OCI-LY3 (cell line): ENCODE measurements around the gene RAI1.

Experiments used
- H2AFZ ChIP-seq: fragments of 200-600, 300-600 bp; shearing (Covaris generic); 2 replicates; pipeline ENCODE4 v1.6.0; 2014; ENCODE audit warnings: antibody characterized with exemption, low read depth, low read length
- H3K27ac ChIP-seq: fragments of 200-600, 300-600 bp; sonication (generic); 2 replicates; pipeline ENCODE4 v1.5.1; 2014; ENCODE audit warnings: mild to moderate bottlenecking, low read length, moderate library complexity, mixed read lengths
- H3K27me3 ChIP-seq: fragments of 200-600, 300-600 bp; sonication (generic); 2 replicates; pipeline ENCODE4 v1.6.1; 2014; ENCODE audit warnings: low read depth, low read length, mixed read lengths
- H3K36me3 ChIP-seq: fragments of 200-600, 300-600 bp; sonication (generic); replicated peaks from 2 replicates; pipeline ENCODE3; 2014; ENCODE audit warnings: low read depth, low read length, mixed read lengths
- H3K4me1 ChIP-seq: fragments of 300-600, 200-600 bp; sonication (generic); 2 replicates; pipeline ENCODE4 v1.6.1; 2014; ENCODE audit warnings: low read length, mixed read lengths
- H3K4me2 ChIP-seq: fragments of 200-600, 300-600 bp; sonication (generic); 2 replicates; pipeline ENCODE4 v1.6.1; 2014; ENCODE audit warnings: low read length, mixed read lengths
- H3K4me3 ChIP-seq: fragments of 300-600, 200-600 bp; sonication (generic); 2 replicates; pipeline ENCODE4 v1.5.1; 2014; ENCODE audit warnings: antibody characterized with exemption, mild to moderate bottlenecking, low read length, moderate library complexity
- H3K79me2 ChIP-seq: fragments of 300-600, 200-600 bp; shearing (Covaris generic); 2 replicates; pipeline ENCODE4 v1.6.1; 2014; ENCODE audit warnings: mild to moderate bottlenecking, low read length, mixed read lengths
- H3K9ac ChIP-seq: fragments of 300-600, 200-600 bp; shearing (Covaris generic); 2 replicates; pipeline ENCODE4 v1.6.0; 2014; ENCODE audit warnings: mild to moderate bottlenecking, low read length, moderate library complexity
- H3K9me3 ChIP-seq: fragments of 200-600, 300-600 bp; shearing (Covaris generic); 2 replicates; pipeline ENCODE4 v1.6.1; 2014; ENCODE audit warnings: low read length, mixed read lengths; ENCODE audit not compliant: insufficient read depth
- H4K20me1 ChIP-seq: fragments of 200-600, 300-600 bp; sonication (generic); 2 replicates; pipeline ENCODE4 v1.6.1; 2016; ENCODE audit warnings: low read length, mixed read lengths; ENCODE audit not compliant: insufficient read depth
- CTCF ChIP-seq: fragments of 200-600, 300-600 bp; sonication (generic); IDR thresholded peaks from 2 replicates; pipeline ENCODE4 v1.5.1; 2014; ENCODE audit warnings: antibody characterized with exemption, low read length, low read depth
- EZH2phosphoT487 ChIP-seq: fragments of 200-600 bp; shearing (Covaris generic); IDR thresholded peaks from 2 replicates; pipeline ENCODE4 v1.6.1; 2018; ENCODE audit warnings: antibody characterized with exemption, mixed run types, low read depth

RAI1 gene

DNA sequence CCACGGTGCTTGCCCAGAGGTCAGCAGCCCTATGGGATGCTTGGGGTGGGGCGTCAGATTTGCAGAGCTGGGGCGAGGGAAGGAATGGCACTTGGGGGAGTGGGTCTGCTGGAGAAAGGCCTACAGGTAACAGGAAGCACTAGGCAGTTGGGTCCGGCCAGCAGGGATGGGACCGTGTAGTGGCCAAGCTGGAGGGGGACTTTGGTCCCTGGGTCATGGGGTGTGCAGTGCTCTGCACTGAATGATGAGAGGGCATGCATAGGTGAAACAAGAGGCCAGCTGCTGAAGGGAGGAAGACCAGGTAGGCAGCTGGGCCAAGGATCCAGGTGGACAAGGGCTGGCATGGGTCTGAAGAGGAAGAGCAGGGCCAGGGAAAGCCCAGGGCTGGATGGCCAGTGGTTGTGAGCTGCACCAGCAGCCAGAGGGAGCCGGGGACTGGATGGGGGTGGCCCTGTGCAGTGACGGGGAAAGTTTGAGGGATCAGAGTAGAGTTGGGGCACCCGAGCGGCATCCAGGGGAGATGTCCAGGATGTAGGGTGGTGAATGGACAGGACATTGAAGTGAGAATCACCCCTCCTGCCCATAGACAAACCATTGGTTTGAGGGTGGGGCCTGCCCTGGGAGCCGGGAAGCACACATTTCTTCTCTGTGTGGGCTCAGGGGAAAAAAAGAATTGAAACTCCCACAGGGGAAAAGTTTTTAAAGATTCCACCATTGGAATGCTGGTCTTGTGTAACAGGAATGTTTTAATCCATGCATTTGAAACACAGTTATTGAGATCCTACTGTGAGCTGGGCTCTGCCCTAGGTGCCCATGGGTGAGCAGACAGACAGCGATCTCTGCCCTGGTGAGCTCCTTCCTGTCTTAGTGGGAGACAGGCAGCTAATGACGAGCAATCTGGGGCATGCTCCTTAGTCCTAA, 25.1 kb downstream of the RAI1 start:
- Histone ChIP-seq H3K36me3 (no peaks in the 10 kb centered on the region), H3K4me3 (no peak overlapping the region), H3K9me3 (no peaks in the 10 kb centered on the region), H3K9ac (no peak overlapping the region), H3K27me3 (no peaks in the 10 kb centered on the region), H3K4me1 (no peaks in the 10 kb centered on the region), H3K4me2 (no peak overlapping the region), H4K20me1 (no peaks in the 10 kb centered on the region), H2AFZ (no peak overlapping the region), H3K79me2 (no peaks in the 10 kb centered on the region), H3K27ac (no peak overlapping the region)
- TF ChIP-seq CTCF, result no peak

DNA sequence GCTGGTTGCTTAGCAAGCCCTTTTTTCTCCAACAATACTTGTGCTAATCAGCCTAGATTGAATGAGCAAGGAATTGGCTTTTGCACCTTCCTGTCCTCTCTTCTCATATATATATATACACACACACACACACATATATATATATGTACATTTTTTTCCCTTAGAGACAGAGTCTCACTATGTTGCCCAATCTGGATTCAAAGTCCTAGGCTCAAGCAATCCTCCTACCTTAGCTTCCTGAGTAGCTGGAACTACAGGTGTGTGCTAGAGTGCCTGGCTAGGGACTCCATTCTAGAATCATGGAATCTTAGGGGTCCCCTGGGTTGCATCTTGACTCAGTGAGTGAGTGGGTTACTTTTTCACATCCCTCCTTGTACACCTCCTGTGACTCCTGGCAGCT, 27.0 kb downstream of the RAI1 start:
- Histone ChIP-seq H3K27ac (no peak overlapping the region), H3K79me2 (no peaks in the 10 kb centered on the region), H3K9ac (no peak overlapping the region), H2AFZ (no peak overlapping the region), H3K27me3 (no peaks in the 10 kb centered on the region), H3K4me1 (no peaks in the 10 kb centered on the region), H4K20me1 (no peaks in the 10 kb centered on the region), H3K4me2 (no peak overlapping the region), H3K36me3 (no peaks in the 10 kb centered on the region), H3K9me3 (no peaks in the 10 kb centered on the region), H3K4me3 (no peak overlapping the region)
- TF ChIP-seq CTCF, result no peak
- TF ChIP-seq EZH2phosphoT487, result no peak

GRCh38 chr17:17708816-17709215, 27.6 kb downstream of the RAI1 start:
- Histone ChIP-seq H3K4me3 (no peak overlapping the region), H3K36me3 (no peaks in the 10 kb centered on the region), H3K4me1 (no peaks in the 10 kb centered on the region), H3K9ac (no peak overlapping the region), H4K20me1 (no peaks in the 10 kb centered on the region), H3K4me2 (no peak overlapping the region), H2AFZ (no peak overlapping the region), H3K9me3 (no peaks in the 10 kb centered on the region), H3K27me3 (no peaks in the 10 kb centered on the region), H3K27ac (no peak overlapping the region), H3K79me2 (no peaks in the 10 kb centered on the region)
- no peak for TF ChIP-seq EZH2phosphoT487
- no peak for TF ChIP-seq CTCF

DNA sequence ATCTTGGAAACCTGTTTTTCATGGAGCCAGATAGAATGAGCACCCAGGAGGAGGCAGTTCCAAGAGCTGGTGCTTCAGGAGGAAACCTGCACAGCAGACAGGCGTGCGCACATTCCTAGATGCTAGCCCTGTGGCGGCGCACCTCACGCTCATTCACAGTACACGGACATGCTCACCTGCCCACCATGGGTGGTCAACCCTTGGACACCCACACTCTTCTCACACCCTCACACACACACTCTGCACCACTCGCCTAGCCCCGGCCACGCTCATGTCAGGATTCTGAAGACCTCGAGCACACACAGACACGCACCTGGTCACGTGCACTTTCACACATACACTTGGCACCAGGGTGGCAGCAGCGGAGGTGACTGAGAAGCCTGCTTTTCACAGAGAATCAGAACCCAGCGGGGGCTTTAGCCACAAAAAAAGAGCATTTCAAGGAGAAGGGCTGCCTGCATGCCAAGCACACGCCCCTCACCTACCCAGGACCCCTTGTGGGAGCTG, 28.6 kb downstream of the RAI1 start:
- no peaks in the 10 kb centered on the region for H3K79me2 ChIP-seq
- H3K4me1 ChIP-seq, result no peaks in the 10 kb centered on the region
- no peak overlapping the region for H2AFZ ChIP-seq
- no peaks in the 10 kb centered on the region for H3K9me3 ChIP-seq
- no peak overlapping the region for H3K4me2 ChIP-seq
- H3K27ac ChIP-seq, result no peak overlapping the region
- no peaks in the 10 kb centered on the region for H3K36me3 ChIP-seq
- H3K27me3 ChIP-seq, result no peaks in the 10 kb centered on the region
- no peak overlapping the region for H3K4me3 ChIP-seq
- no peak overlapping the region for H3K9ac ChIP-seq
- TF ChIP-seq EZH2phosphoT487 (no peak), CTCF (no peak)
- H4K20me1 ChIP-seq, result no peaks in the 10 kb centered on the region
